GM21367 (cell line): Measurements from ENCODE around the gene ZMYND8.
"Not testable (repeated sequence)": the region's sequence is repeated elsewhere in the genome, so short reads cannot be mapped to it uniquely, and the experiment has no call there.

ENCODE experiments used
- ATAC-seq: cut with Tn5 transposase; IDR thresholded peaks from one replicate; pipeline ENCODE4 v1.9.1; 2021; ENCODE audit not compliant: unreplicated experiment

ZMYND8 gene

DNA sequence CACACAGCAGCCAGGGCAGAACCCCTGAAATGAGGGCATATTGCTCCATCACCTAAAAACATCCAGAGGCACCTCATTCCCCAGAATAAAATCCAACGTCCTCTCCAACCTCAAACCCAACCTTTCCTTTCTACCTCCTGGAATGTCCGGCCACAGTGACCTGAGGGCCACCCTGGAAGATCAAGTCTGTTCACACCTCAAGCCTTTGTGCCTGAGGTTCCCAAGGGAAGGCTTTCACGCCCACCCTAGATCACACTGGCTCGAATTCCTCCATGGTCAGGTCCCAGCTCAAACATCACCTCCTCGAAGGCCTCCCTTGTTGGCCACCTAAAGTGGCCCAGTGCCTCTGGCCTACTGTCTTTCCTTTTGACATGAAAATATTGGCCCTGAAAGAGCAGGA, 88.9 kb downstream of the ZMYND8 start:
- no peak for ATAC-seq

DNA sequence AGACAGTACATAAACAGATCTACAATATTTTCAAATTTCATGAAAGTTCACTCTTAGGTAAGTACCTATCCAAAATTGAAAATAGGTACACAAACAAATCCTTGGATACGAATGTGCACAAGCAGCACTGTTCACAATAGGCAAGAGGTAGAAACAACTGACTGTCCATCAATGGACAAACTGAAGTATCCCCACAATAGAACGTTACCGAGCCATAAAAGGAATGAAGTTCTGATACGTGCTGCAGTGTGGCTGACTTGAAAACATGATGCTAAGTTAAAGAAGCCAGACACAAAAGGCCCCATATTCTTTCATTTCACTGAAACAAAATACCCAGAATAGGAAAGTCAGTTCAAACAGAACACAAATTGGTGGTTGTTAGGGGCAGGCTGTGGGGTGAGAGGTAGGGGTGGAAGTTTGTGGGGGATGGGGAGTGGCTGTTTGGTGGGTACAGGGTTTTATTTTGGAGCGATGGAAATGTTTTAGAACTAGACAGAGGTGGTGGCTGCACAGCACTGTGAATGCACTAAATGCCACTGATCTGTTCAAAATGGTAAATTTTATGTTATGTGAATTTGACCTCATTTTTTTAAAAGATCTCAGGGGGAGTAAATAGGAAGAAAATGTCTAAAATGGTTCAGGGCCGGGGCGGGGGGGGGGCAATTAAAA, 89.5 kb downstream of the ZMYND8 start:
- no peak for ATAC-seq

DNA sequence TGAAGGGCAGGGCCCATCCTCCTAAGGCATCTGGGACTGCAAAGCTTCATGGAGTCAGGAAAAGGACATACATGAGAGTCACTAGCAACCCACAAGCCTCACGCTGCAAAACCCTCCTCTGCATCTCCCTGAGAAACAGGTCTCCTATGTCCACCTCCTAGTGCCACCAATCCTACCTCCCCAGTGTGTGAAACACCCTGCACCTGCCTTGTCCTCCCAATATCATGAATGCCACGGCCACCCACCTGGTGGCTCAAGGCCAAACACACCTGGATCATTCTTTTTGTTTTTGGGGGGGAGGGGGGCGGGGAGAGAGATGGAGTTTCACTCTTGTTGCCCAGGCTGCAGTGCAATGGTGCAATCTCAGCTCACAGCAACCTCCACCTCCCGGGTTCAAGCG, 90.5 kb downstream of the ZMYND8 start:
- ATAC-seq: no peak

DNA sequence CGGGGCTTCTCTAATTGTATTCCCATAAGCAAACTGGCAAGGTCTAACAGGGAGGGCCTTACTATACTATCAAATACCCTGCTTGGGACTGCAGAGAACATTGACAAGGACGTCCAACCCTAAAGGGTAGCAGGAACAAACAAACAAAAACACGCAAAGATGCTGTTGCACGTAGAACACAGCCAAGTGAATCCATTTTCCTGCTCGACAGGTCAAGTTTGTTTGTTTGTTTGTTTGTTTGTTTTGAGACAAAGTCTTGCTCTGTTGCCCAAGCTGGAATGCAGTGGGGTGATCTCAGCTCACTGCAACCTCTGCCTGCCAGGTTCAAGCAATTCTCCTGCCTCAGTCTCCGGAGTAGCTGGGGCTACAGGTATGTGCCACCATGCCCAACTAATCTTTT, 91.3 kb downstream of the ZMYND8 start:
- ATAC-seq: no peak

DNA sequence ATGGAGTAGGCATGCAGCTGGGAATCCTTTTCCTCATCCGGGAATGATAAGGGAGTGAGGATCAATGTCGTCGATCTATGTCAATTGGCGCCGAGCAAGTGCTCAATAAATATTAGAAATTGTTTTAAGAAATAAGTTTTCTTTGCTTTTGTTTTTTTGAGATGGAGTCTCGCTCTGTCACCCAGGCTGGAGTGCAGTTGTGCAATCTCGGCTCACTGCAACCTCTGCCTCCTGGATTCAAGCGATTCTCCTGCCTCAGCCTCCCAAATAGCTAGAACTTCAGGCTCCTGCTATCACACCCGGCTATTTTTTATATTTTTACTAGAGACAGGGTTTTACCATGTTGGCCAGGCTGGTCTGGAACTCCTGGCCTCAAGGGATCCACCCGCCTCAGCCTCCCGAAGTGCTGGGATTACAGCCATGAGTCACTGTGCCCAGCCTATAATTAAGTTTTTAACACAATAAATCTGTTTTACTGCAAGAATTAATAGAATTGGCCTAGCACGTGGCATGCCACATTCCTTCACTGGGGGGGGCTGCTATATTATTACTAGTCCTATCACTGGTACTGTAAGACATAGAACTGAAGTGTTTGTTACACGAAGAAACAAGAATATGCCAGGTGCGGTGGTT, 92.2 kb downstream of the ZMYND8 start:
- not testable (repeated sequence) for ATAC-seq

DNA sequence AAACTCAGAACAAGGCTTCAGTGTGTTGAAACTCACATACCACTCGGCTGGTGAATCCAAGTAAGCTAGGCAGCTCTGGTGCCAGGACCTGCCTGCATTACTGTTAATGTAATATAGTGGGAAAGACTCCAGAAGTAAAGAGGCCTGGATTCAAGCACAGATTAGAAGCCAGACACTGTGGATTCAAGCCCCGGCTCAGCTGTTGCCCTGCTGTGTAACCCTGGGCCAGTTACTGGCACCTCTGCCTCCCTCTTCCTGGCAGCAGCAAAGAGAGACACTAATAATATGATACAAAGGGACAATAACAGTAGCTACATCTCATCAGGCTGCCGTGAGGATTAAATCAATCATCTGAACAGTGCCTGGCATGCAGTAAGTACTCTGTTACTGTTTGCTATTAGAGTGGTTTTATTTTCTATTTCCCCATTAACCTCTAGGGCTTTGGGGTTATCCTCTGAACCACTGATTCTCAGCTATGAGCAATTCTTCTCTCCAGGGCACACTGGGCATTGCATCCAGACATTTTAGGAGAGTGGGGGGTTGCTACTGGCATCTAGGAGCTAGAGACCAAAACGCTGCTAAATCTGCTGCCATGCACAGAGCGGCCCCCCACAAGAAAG, 92.9 kb downstream of the ZMYND8 start:
- no peak for ATAC-seq

DNA sequence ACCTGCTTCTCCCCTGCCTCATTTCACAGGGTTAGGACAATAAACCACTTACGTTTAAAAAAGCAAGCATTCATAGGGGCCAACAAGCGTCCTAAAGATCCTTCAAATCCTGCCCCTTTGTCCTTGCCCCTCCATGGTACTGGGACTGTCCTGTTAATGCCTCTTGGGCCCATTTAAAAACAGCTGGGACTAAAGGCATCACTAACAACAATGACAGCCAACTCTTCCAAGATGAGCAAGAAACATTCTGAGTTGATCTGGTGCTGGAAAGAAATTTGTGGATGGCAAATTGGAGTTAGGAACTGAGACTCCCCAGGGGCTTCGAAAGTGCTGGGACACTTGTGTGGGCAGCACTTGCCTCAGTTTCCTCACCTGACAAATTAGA, 93.4 kb downstream of the ZMYND8 start:
- no peak for ATAC-seq

DNA sequence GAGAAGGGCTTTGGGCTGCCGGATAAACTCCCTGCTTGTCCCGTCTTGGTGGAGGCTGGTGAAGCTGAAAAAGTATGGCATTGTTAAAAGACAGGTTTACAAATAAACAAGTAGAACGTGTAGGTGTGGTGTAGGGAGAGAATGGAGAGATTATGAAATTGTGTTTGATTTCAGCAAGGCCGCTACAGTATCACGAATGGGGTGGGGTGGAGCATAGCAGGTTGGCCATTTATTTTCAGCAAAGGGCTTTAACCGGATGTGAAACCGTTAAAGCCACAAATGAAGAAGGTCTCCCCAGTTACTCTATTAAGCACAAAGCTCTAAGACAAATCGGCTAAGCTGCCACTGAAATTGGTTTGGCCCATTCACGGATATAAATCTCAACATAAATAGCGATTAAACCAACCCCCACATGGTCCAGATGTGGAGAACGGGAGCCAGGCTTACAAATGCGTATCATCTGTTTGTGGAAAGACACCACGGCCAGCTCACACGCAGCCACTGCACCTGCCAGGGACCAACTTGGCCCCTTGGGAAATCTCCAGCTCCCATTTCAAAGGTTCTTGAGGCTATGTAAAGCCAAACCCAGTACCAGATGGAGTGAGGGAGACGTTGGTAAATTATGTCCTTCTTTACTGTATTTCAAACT, 94.0 kb downstream of the ZMYND8 start:
- ATAC-seq: peak; percentile 42

DNA sequence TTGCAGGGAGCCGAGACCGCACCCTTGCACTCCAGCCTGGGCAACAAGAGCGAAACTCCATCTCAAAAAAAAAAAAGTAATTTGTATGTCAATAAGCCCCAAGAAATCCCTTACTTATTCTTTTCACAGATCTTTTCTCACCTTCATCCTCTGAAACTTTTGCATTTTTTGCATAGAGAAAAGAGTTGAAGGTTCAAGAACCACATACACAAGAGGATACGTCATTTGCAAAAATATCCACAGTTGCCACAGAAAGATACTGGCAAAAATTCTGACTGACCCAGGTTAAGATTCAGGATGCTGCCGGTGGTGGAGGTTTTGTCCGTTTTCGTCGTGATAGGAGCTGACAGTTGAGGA, 94.5 kb downstream of the ZMYND8 start:
- no peak for ATAC-seq

DNA sequence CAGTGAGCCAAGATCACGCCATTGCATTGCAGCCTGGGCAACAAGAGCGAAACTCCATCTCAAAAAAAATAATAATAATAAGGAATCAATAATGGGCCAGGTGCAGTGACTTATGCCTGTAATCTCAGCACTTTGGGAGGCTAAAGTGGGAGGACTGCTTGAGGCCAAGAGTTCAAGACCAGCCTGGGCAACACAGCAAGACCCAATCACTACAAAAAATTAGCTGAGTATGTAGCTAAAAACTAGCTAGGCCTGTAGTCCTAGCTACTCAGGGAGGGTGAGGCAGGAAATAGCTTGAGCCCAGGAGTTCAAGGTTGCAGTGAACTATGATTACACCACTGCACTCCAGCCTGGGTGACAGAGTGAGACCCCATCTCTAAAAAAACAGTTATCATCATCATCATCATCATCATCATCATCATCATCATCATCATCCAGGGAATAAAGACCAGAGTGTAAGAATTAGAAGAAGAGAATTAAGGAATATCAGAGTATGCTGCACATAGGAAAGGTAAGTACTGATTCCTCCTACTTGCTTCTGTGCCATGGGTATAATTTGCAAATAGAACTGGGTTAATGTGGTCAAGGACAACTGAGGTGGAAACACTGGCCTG, 95.2 kb downstream of the ZMYND8 start:
- ATAC-seq: not testable (repeated sequence)

DNA sequence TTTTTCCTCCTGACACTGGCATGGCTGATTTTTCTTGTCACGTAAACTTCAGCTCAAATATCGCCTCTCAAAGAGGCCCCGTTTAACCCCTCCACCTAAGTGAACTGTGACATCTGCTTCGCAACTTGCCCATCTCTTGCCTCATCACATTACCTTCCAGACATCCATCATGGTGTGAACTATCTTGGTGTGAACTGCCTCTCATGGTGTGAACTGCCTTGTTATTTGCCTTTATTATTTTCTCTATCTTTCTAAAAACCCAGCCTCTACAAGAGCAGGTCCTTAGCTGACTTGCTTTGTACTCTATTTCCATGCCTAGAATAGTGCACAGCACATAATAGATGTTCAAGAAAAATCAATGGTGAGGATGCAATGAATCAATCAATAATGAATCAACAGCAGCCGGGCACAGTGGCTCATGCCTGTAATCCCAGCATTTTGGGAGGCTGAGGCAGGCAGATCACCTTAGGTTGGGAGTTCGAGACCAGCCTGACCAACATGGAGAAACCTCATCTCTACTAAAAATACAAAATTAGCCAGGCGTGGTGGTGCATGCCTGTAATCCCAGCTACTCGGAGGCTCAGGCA, 95.9 kb downstream of the ZMYND8 start:
- not testable (repeated sequence) for ATAC-seq

DNA sequence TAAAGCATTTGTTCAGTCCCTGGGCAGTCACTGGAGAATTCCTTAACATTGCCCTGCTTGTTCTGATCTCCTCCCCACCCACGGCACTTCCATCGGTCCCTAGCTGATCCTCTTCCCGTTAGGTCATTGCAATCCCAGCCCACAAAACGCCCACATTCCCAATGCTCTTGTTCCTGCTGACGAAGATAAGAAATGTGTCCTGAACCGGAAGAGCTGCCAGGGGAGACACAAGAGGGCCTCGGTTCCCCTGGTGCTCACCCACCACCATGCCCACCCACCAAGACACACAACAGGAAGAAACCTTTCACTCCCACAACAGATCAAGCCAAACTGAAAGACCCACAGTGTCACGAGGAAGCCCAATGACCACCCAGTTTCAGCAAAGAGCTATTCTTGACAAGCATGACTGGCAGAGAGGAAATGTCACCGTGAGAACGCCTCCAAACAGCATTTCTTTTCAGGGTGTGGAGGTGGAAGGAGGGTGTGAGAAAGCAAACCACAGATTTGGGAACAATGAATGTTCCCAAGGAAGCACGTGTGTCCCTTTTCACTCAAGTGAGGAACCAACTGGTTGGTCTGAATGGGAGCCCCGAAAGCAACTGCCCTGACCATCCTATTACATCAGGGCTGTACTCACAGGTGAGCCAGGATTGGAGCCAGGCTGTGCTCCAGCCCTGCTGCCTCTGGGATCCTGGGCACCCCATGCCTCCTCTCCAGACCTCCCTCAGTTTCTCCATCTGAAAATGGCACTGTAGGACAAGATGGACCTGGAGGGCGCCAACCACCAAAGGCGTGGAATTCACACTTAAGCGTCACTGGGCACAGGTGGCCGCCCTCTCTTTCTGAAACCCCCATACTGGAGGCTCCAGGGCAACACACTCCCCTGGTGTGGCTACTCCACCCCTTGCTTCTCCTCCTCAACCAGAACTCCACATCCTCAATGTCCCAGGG, 97.5 kb downstream of the ZMYND8 start:
- ATAC-seq: peak; percentile 33

DNA sequence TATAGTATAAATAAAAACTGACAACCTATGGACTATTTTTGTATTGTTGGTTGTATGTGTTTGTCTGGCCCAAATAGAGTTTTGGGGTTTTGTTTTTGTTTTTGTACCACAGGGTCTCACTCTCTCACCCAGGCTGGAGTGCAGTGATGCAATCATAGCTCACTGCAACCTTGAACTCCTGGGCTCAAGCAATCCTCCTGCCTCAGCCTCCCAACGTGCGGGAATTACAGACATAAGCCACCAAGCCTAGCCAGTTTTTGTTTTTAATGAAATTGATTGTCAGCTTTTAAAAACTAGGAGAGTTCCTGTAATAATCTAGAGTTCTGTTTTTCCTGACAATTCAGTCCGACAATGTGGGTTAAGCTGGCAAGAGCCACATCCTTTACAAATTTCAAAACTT, 98.7 kb downstream of the ZMYND8 start:
- ATAC-seq: no peak

DNA sequence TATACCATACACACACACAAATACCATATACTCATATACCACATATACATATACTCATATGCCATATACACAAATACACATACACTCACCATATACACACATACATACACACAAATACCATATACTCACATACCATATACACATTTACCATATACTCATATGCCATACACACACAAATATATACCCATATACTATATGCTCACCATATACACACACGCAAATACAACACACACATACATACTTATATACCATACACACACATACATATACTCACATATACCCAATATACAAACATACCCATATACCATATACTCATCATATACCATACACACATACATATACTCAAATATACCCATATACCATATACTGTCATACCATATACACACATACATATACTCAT, 99.2 kb downstream of the ZMYND8 start:
- ATAC-seq: no peak

DNA sequence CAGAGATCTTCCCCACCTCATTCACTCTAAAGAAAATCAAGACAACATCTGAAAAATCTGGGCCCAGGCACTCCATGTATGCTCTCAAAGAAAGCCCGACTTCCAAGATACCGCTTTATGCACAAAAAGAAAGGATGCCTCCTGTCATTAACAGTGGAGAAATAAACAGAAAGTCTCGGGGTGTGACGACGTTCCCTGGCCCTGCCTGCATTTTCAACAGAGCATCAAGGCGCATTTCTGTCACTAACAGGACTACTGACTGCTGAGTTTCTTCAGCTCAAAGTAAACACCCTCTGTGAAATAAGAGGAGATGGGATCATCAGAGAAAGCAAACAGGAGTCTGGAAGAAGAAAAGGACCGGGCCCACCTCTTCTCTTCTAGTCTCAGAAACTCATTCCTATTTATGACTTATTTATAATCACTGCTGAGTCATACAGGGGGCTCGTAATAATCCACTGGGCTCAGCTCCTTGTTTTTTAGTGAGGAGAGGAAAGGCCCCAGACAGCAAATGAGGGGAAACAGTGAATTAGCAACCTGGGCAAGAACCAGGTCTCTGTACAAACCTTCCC, 99.7 kb downstream of the ZMYND8 start:
- ATAC-seq: no peak

DNA sequence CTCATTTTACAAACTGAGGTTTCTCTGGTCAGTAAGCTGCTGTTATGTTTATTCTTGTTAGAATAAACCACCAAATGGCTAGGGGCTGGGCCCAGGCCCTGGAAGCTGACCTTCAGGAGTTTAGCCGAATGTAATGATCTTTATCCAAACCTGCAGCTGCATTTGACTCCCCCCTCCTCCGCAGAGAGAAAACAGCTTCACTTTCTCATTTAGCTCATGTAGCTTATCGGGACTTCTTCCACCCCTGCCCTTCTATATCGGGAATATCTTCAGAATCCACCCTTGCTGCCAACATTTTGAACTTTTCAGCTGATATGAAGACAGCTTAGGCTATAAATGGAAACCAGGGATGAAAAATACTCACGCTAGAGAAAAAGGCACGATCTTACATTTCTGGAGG, 102.6 kb downstream of the ZMYND8 start:
- no peak for ATAC-seq

DNA sequence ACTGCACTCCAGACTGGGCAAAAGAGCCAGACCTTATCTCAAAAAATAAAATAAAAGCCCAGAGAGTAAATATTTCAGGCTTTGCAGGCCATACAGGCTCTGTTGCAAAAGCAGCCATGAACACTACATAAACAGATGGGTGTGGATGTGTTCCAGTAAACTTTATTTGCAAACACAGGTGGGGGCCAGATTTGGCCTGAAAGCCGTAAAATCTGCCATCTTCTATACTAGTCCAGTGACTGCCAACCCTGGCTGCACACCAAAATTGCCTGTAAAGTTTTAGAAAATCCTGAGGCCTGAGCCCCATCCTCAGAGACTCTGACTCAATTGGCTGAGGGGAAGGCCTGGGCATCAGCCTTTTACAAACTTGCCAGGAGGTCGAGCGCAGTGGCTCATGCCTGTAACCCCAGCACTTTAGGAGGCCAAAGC, 103.6 kb downstream of the ZMYND8 start:
- ATAC-seq: no peak

DNA sequence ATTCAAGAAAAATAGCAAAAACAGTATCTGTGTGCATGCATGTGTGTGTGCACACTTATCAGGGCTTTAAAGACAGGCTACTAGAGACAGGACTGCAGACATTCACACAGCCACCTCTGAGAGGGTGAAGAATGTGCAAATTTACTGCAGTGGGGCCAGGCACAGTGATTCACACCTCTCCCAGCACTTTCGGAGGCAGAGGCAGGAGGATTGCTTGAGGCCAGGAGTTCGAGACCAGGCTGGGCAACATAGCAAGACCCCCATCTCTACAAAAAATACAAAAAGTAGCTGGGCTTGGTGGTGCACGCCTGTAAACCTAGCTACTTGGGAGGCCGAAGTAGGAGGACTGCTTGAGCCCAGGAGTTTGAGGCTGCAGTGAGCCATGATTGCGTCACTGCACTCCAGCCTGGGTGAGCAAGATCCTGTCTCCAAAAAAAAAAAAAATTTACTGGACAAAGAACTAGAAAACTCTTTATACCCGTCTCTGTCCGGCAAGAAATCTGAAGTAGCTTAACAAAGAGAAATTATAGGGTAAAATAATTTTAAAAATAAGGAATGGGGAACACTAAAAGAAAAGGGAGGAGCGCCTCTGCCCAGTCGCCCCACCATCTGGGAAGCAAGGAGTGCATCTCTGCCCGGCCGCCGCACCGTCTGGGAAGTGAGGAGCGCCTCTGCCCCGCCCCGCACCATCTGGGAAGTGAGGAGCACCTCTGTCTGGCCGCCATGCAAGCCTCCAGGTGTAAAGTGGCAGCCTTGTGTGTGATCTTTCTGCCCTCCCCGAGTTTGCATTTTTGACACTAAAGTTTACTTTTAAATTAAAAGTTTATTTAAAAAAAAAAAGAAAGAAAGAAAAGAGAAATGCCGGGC, 105.1 kb downstream of the ZMYND8 start:
- no peak for ATAC-seq

DNA sequence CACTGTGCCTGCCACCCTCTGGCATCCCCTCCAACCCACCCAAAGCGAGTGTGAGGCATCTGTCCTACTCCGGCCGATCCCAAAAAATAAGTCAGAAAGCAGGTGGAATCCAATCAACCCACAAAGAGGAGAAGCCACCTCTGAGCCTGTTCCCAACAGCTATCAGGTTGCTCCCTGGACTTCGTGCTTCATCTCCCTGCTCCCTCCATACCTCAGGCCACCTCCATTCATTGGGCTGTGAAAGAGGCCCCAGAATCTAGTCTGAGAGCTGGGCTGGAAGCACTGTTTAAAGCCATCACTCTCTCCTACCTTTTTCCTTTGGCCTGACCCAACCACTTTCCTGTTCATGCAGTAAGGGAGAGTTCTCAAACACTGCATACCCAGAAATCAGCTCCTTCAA, 106.1 kb downstream of the ZMYND8 start:
- ATAC-seq: no peak
